H1 (cell line): ENCODE results near the gene CLIC3. TPM values are rescaled to one million over a fixed set of nuclear protein-coding genes. Genes with fewer than 3 reads are reported as not detected.

Experiments used
- CTCF ChIA-PET: fragments of 300-600 bp; sonication (Branson Sonifier 250); formaldehyde crosslinking; loops from one replicate; lab custom pipeline; 2021; ENCODE audit not compliant: partially characterized antibody; lab: Charles Lee
- POLR2A ChIA-PET: fragments of 300-600 bp; sonication (Branson Sonifier 250); formaldehyde crosslinking; loops from one replicate; lab custom pipeline; 2021; ENCODE audit warnings: inconsistent platforms; ENCODE audit not compliant: partially characterized antibody; lab: Charles Lee
- DNase-seq, 2 experiments: peaks; one replicate each; pipeline versions ENCODE4 v3.0.0 to v3.0.0-alpha.2; 2010 to 2022; ENCODE audit warnings: low spot score in 2 of 2, low read depth in 1 of 2, mixed read lengths in 1 of 2
- FAIRE-seq: peaks from 2 replicates; lab custom pipeline; 2011; peaks lifted over from hg19 to GRCh38; lab: Jason Lieb, UNC
- H2AFZ ChIP-seq: 2 replicates; pipeline ENCODE4 v1.8.1; 2012; ENCODE audit warnings: low read length, inconsistent platforms
- H2AK5ac ChIP-seq: 2 replicates; pipeline ENCODE4 v1.6.1; 2013; ENCODE audit warnings: low read depth, low read length
- H2BK120ac ChIP-seq: replicated peaks from 2 replicates; pipeline ENCODE3; 2013; ENCODE audit warnings: low read depth, low read length, inconsistent platforms
- H2BK12ac ChIP-seq: 2 replicates; pipeline ENCODE4 v1.6.1; 2013; ENCODE audit warnings: low read depth, low read length
- H2BK15ac ChIP-seq: 2 replicates; pipeline ENCODE4 v1.6.1; 2013; ENCODE audit warnings: low read length
- H2BK20ac ChIP-seq: 2 replicates; pipeline ENCODE4 v1.6.1; 2013; ENCODE audit warnings: low read length
- H2BK5ac ChIP-seq: 2 replicates; pipeline ENCODE4 v1.6.1; 2013; ENCODE audit warnings: low read depth, low read length
- H3K14ac ChIP-seq: 2 replicates; pipeline ENCODE4 v1.6.1; 2013; ENCODE audit warnings: inconsistent platforms; ENCODE audit not compliant: insufficient read length
- H3K18ac ChIP-seq: 2 replicates; pipeline ENCODE4 v1.6.1; 2013; ENCODE audit warnings: low read length; ENCODE audit errors: extremely low read depth
- H3K23ac ChIP-seq: 2 replicates; pipeline ENCODE4 v1.6.1; 2013; ENCODE audit warnings: inconsistent platforms; ENCODE audit not compliant: insufficient read length
- H3K23me2 ChIP-seq: 2 replicates; pipeline ENCODE4 v1.6.1; 2013; ENCODE audit warnings: low read depth, low read length
- H3K27ac ChIP-seq: 2 replicates; pipeline ENCODE4 v1.6.1; 2011; ENCODE audit warnings: low read depth, low read length, inconsistent platforms
- H3K27me3 ChIP-seq, 4 experiments: replicated peaks in 1 of 4; 1 replicate in 1 of 4; 2 replicates in 3 of 4; pipeline versions ENCODE4 v1.6.1 to v1.8.1; 2011 to 2013; ENCODE audit warnings: low read length in 3 of 4, mild to moderate bottlenecking in 3 of 4, inconsistent platforms in 2 of 4, mixed read lengths in 2 of 4, moderate library complexity in 1 of 4; ENCODE audit not compliant: control insufficient read depth in 3 of 4, insufficient read depth in 3 of 4; ENCODE audit errors: extremely low read depth in 1 of 4
- H3K36me3 ChIP-seq, 4 experiments: 2 replicates each; pipeline versions ENCODE4 v1.6.1 to v1.8.1; 2011 to 2013; ENCODE audit warnings: mild to moderate bottlenecking in 4 of 4, low read length in 3 of 4, moderate library complexity in 2 of 4, control low read depth in 1 of 4, inconsistent platforms in 1 of 4; ENCODE audit not compliant: insufficient read depth in 4 of 4, control insufficient read depth in 2 of 4
- H3K4ac ChIP-seq: replicated peaks from 2 replicates; pipeline ENCODE3; 2013; ENCODE audit warnings: low read length, low read depth, mixed read lengths, inconsistent platforms; ENCODE audit not compliant: insufficient read length
- H3K4me1 ChIP-seq, 4 experiments: replicated peaks in 1 of 4; 1 replicate in 1 of 4; 2 replicates in 3 of 4; pipeline versions ENCODE4 v1.6.1 to v1.8.1; 2011 to 2013; ENCODE audit warnings: low read length in 3 of 4, inconsistent platforms in 2 of 4, mixed read lengths in 1 of 4; ENCODE audit not compliant: insufficient read depth in 4 of 4, control insufficient read depth in 3 of 4
- H3K4me2 ChIP-seq, 2 experiments: 2 replicates each; pipeline versions ENCODE4 v1.6.1 to v1.8.1; 2011 to 2013; ENCODE audit warnings: low read depth in 2 of 2, low read length in 2 of 2, control low read depth in 1 of 2, inconsistent platforms in 1 of 2, mild to moderate bottlenecking in 1 of 2; ENCODE audit not compliant: insufficient read depth in 1 of 2
- H3K4me3 ChIP-seq, 4 experiments: fragments of 200-600, 300-600 bp in 1 of 4; sonication (generic), shearing (Covaris generic), sonication (Bioruptor Twin) in 1 of 4; 2 replicates each; pipeline versions ENCODE4 v1.5.1 to v1.8.1; 2011 to 2016; ENCODE audit warnings: low read length in 4 of 4, low read depth in 3 of 4, control low read depth in 2 of 4, inconsistent platforms in 2 of 4, mild to moderate bottlenecking in 2 of 4, mixed read lengths in 1 of 4, moderate library complexity in 1 of 4; ENCODE audit not compliant: insufficient read depth in 2 of 4; ENCODE audit errors: extremely low read depth in 1 of 4
- H3K56ac ChIP-seq: replicated peaks from 2 replicates; pipeline ENCODE3; 2013; ENCODE audit warnings: low read depth, mild to moderate bottlenecking, mixed read lengths, low read length, inconsistent platforms; ENCODE audit not compliant: insufficient read length
- H3K79me1 ChIP-seq: 2 replicates; pipeline ENCODE4 v1.6.1; 2013; ENCODE audit warnings: low read depth, low read length, control low read depth
- H3K79me2 ChIP-seq, 2 experiments: 2 replicates each; pipeline versions ENCODE4 v1.6.1 to v1.8.1; 2012 to 2013; ENCODE audit warnings: low read length in 2 of 2, mild to moderate bottlenecking in 2 of 2, inconsistent platforms in 1 of 2; ENCODE audit not compliant: insufficient read depth in 2 of 2, control insufficient read depth in 1 of 2
- H3K9ac ChIP-seq, 4 experiments: replicated peaks in 1 of 4; 1 replicate in 1 of 4; 2 replicates in 3 of 4; pipeline versions ENCODE4 v1.6.1 to v1.8.1; 2011 to 2013; ENCODE audit warnings: low read depth in 3 of 4, low read length in 3 of 4, control low read depth in 2 of 4, mild to moderate bottlenecking in 2 of 4, moderate library complexity in 2 of 4, inconsistent platforms in 1 of 4; ENCODE audit errors: extremely low read depth in 1 of 4
- H3K9me3 ChIP-seq, 2 experiments: 2 replicates each; pipeline versions ENCODE4 v1.6.1 to v1.8.1; 2012 to 2013; ENCODE audit warnings: mild to moderate bottlenecking in 2 of 2, moderate library complexity in 2 of 2, control low read depth in 1 of 2, inconsistent platforms in 1 of 2, low read depth in 1 of 2, low read length in 1 of 2, mixed read lengths in 1 of 2; ENCODE audit not compliant: insufficient read depth in 2 of 2
- H4K20me1 ChIP-seq, 2 experiments: replicated peaks in 1 of 2; 2 replicates each; pipeline versions ENCODE3 to v1.8.1; 2011 to 2013; ENCODE audit warnings: inconsistent platforms in 2 of 2, low read length in 2 of 2, mild to moderate bottlenecking in 1 of 2; ENCODE audit not compliant: insufficient read depth in 2 of 2, control insufficient read depth in 1 of 2
- H4K5ac ChIP-seq: 2 replicates; pipeline ENCODE4 v1.6.1; 2013; ENCODE audit warnings: low read length, low read depth, mixed read lengths, inconsistent platforms; ENCODE audit not compliant: insufficient read length
- H4K8ac ChIP-seq: 2 replicates; pipeline ENCODE4 v1.8.0; 2013; ENCODE audit warnings: mild to moderate bottlenecking, moderate library complexity, low read length, inconsistent platforms; ENCODE audit not compliant: insufficient read depth; ENCODE audit errors: extremely low read depth
- H4K91ac ChIP-seq: replicated peaks from 2 replicates; pipeline ENCODE3; 2013; ENCODE audit warnings: low read length, mixed read lengths, inconsistent platforms; ENCODE audit not compliant: insufficient read length
- JUND ChIP-seq: IDR thresholded peaks from 2 replicates; pipeline ENCODE4 v1.6.1; 2011; ENCODE audit warnings: mild to moderate bottlenecking, improper control_type of control experiment, low read length
- NANOG ChIP-seq: IDR thresholded peaks from 2 replicates; pipeline ENCODE4 v1.6.1; 2011; ENCODE audit warnings: low read length, low read depth, mild to moderate bottlenecking, inconsistent platforms; ENCODE audit not compliant: insufficient read depth, poor library complexity, severe bottlenecking
- NRF1 ChIP-seq: IDR thresholded peaks from 2 replicates; pipeline ENCODE4 v1.6.1; 2011; ENCODE audit warnings: mild to moderate bottlenecking, low read depth, low read length, improper control_type of control experiment
- POU5F1 ChIP-seq: IDR thresholded peaks from 2 replicates; pipeline ENCODE4 v1.6.1; 2011; ENCODE audit warnings: low read depth, mild to moderate bottlenecking, low read length, moderate library complexity
- SIRT6 ChIP-seq: IDR thresholded peaks from one replicate; pipeline ENCODE4 v1.7.1; 2012; ENCODE audit warnings: low read length, inconsistent platforms
- TCF12 ChIP-seq: IDR thresholded peaks from 2 replicates; pipeline ENCODE4 v1.6.1; 2011; ENCODE audit warnings: low read depth, mild to moderate bottlenecking, low read length
- WGBS, 2 experiments: shearing (Covaris generic) in 1 of 2; methylation state at CpG; one replicate each; pipeline versions ENCODE4 v1.1.6 to v1.1.7; 2013 to 2015; ENCODE audit warnings: low lambda C conversion rate in 2 of 2, mixed read lengths in 2 of 2, inconsistent platforms in 1 of 2, low coverage in 1 of 2, missing lambda C conversion rate in 1 of 2; ENCODE audit not compliant: insufficient replicate concordance in 2 of 2, insufficient coverage in 1 of 2, insufficient read length in 1 of 2; ENCODE audit errors: extremely low coverage in 1 of 2, missing lambda C conversion rate in 1 of 2; 5-methylcytosine and 5-hydroxymethylcytosine counted together
- polyA plus RNA-seq, 7 experiments: library from polyadenylated mRNA; depleted of rRNA in 3 of 7; stranded (reverse) in 5 of 7; unstranded in 2 of 7; fragments of >200 nt in 5 of 7; fragments of 200-250 nt in 2 of 7; gene quantifications; 1 replicate in 5 of 7; 2 replicates in 1 of 7; 4 replicates in 1 of 7; pipeline versions ENCODE4 v1.2.1 to v1.2.3, GENCODE V29; 2011 to 2013; ENCODE audit warnings: missing spikeins in 2 of 7, mixed read lengths in 2 of 7
- total RNA-seq: library from RNA; stranded (reverse); fragmentation: NEBNext Ultra II Directional; extraction: Animal tissue kit (Norgen Biotek cat#: 25700); gene quantifications from 2 replicates; pipeline ENCODE4 v1.2.1, GENCODE V29; 2021

CLIC3 gene
- total and polyA plus RNA-seq, 2 of the 8 experiments (the other 6 are each of a cell fraction or from before 2014, with no cell fraction given): 0.12 TPM; not detected in 1

- no peaks in the 10 kb centered on the region; the same call in 1 of the 2 replicates for H3K23me2 ChIP-seq
- H3K18ac ChIP-seq: no peak overlapping the region
- no peak overlapping the region for H3K14ac ChIP-seq
- no peak for TF ChIP-seq JUND
- TF ChIP-seq NANOG: no peak
- no peak for TF ChIP-seq POU5F1
- TF ChIP-seq NRF1: no peak
- no peak for TF ChIP-seq TCF12
- no peak for TF ChIP-seq SIRT6
- H3K56ac ChIP-seq: no peak overlapping the region
- ChIA-PET CTCF (interaction anchor here (0.6 to 2.5 kb wide), 4 partner anchors 18 to 344 kb away, joined by 3 to 12 read pairs (median 9); no protein-coding TSS in a partner anchor), POLR2A (no interaction called here)
- H4K5ac ChIP-seq: no peak overlapping the region
- H2BK5ac ChIP-seq: no peak overlapping the region; the same call in 1 of the 2 replicates
- no peak overlapping the region for H3K4me3 ChIP-seq
- no peaks in the 10 kb centered on the region for H3K79me1 ChIP-seq
- no peaks in the 10 kb centered on the region for H3K79me2 ChIP-seq
- H3K4ac ChIP-seq: no peak overlapping the region
- H3K9me3 ChIP-seq: peaks cover 0 to 10% of the 10 kb centered on the region in 2 experiments; a peak in 1 of 4 replicates
- no peaks in the 10 kb centered on the region for H3K27me3 ChIP-seq
- H2AFZ ChIP-seq: no peak overlapping the region
- no peak overlapping the region for H3K27ac ChIP-seq
- no peak overlapping the region for H2BK120ac ChIP-seq
- FAIRE-seq: no peak
- no peak for DNase-seq
- H3K4me2 ChIP-seq: no peak overlapping the region
- H3K36me3 ChIP-seq: no peaks in the 10 kb centered on the region
- no peak overlapping the region for H4K91ac ChIP-seq
- H4K8ac ChIP-seq: no peak overlapping the region
- no peak overlapping the region for H2AK5ac ChIP-seq
- H3K23ac ChIP-seq: no peak overlapping the region
- H2BK12ac ChIP-seq: no peak overlapping the region
- H2BK15ac ChIP-seq: no peak overlapping the region
- H3K4me1 ChIP-seq: peaks cover 0 to 4% (median under 1%) of the 10 kb centered on the region in 4 experiments; a peak in 2 of 7 replicates
- no peak overlapping the region for H3K9ac ChIP-seq
- no peak overlapping the region for H2BK20ac ChIP-seq
- no peaks in the 10 kb centered on the region for H4K20me1 ChIP-seq
- 86% methylated on average over 4 of the region's 18 CpGs; no CpG with 5 or more reads in 1 of the 2 experiments for WGBS, 2 experiments
Observed at GRCh38 chr9:137009217-137009616, 12.8 kb upstream of the CLIC3 start.
